CD14-positive monocyte (primary cell): ENCODE data around the gene KRTAP5-6. TPM values are rescaled to one million over a fixed set of nuclear protein-coding genes. Genes with fewer than 3 reads are reported as not detected.

Experiments used
- DNase-seq, 3 donors: peaks; one replicate each; pipeline ENCODE4 v3.0.0-alpha.2; 2011 to 2022
- H2AFZ ChIP-seq: 2 replicates; pipeline ENCODE4 v1.6.0; 2012; ENCODE audit warnings: mild to moderate bottlenecking, low read depth, low read length, inconsistent platforms; ENCODE audit not compliant: insufficient read depth, poor library complexity, severe bottlenecking
- H3K27ac ChIP-seq, 2 donors: 1 replicate in 1 of 2; 2 replicates in 1 of 2; pipeline ENCODE4 v1.5.1; 2012 to 2013; ENCODE audit warnings: low read length in 2 of 2, control low read depth in 1 of 2, inconsistent platforms in 1 of 2, low read depth in 1 of 2, mild to moderate bottlenecking in 1 of 2
- H3K27me3 ChIP-seq, 2 donors: one replicate each; pipeline versions ENCODE4 v1.6.0 to v1.6.1; 2011 to 2013; ENCODE audit warnings: low read length in 2 of 2; ENCODE audit not compliant: control insufficient read depth in 2 of 2, insufficient read depth in 2 of 2
- H3K36me3 ChIP-seq, 2 donors: replicated peaks in 1 of 2; 1 replicate in 1 of 2; 2 replicates in 1 of 2; pipeline versions ENCODE4 v1.5.1 to v1.6.1; 2012 to 2013; ENCODE audit warnings: low read length in 2 of 2, control low read depth in 1 of 2, inconsistent platforms in 1 of 2, mild to moderate bottlenecking in 1 of 2; ENCODE audit not compliant: insufficient read depth in 2 of 2, control insufficient read depth in 1 of 2
- H3K4me1 ChIP-seq, 2 donors: 1 replicate in 1 of 2; 2 replicates in 1 of 2; pipeline versions ENCODE4 v1.5.1 to v1.6.1; 2012 to 2013; ENCODE audit warnings: low read length in 2 of 2, control low read depth in 1 of 2, inconsistent platforms in 1 of 2, mild to moderate bottlenecking in 1 of 2, moderate library complexity in 1 of 2; ENCODE audit not compliant: insufficient read depth in 2 of 2, control insufficient read depth in 1 of 2
- H3K4me2 ChIP-seq: replicated peaks from 2 replicates; pipeline ENCODE3; 2012; ENCODE audit warnings: low read length, moderate library complexity, mild to moderate bottlenecking; ENCODE audit not compliant: poor library complexity, severe bottlenecking; ENCODE audit errors: extremely low read depth
- H3K4me3 ChIP-seq, 3 experiments: fragments of 200-600 bp in 1 of 3; sonication (generic) in 1 of 3; replicated peaks in 1 of 3; 1 replicate in 2 of 3; 2 replicates in 1 of 3; pipeline ENCODE4 v1.5.1; 2011 to 2013; ENCODE audit warnings: low read length in 3 of 3, mild to moderate bottlenecking in 3 of 3, control low read depth in 2 of 3, low read depth in 2 of 3, inconsistent platforms in 1 of 3, moderate library complexity in 1 of 3
- H3K79me2 ChIP-seq: 2 replicates; pipeline ENCODE4 v1.6.0; 2012; ENCODE audit warnings: mild to moderate bottlenecking, control low read depth, inconsistent platforms, low read length, moderate library complexity; ENCODE audit not compliant: insufficient read depth
- H3K9ac ChIP-seq: 2 replicates; pipeline ENCODE4 v1.6.0; 2017; ENCODE audit warnings: low read length, mild to moderate bottlenecking; ENCODE audit not compliant: insufficient read depth, poor library complexity, severe bottlenecking
- H3K9me3 ChIP-seq, 2 donors: replicated peaks in 1 of 2; 1 replicate in 1 of 2; 2 replicates in 1 of 2; pipeline versions ENCODE4 v1.5.1 to v1.6.1; 2012 to 2013; ENCODE audit warnings: low read length in 2 of 2, control low read depth in 1 of 2; ENCODE audit not compliant: control insufficient read depth in 1 of 2, insufficient read depth in 1 of 2
- H4K20me1 ChIP-seq: 2 replicates; pipeline ENCODE4 v1.6.0; 2012; ENCODE audit warnings: mild to moderate bottlenecking, low read length, control low read depth, moderate library complexity; ENCODE audit not compliant: insufficient read depth
- H3K27ac Mint-ChIP-seq, 7 donors: one replicate each; pipeline ENCODE4 v1.8.0; 2020; ENCODE audit warnings: mild to moderate bottlenecking in 7 of 7, mixed read lengths in 7 of 7, moderate library complexity in 6 of 7, inconsistent platforms in 2 of 7
- H3K27me3 Mint-ChIP-seq, 3 donors: one replicate each; pipeline ENCODE4 v1.8.0; 2021 to 2022; ENCODE audit warnings: low read depth in 3 of 3, mild to moderate bottlenecking in 3 of 3, mixed read lengths in 3 of 3, moderate library complexity in 3 of 3, inconsistent platforms in 1 of 3
- H3K36me3 Mint-ChIP-seq, 2 donors: one replicate each; pipeline ENCODE4 v1.8.0; 2020; ENCODE audit warnings: mixed read lengths in 2 of 2, inconsistent platforms in 1 of 2, mild to moderate bottlenecking in 1 of 2
- H3K4me1 Mint-ChIP-seq: one replicate; pipeline ENCODE4 v1.8.0; 2020; ENCODE audit warnings: mild to moderate bottlenecking, mixed read lengths
- H3K4me3 Mint-ChIP-seq, 2 donors: one replicate each; pipeline ENCODE4 v1.8.0; 2020; ENCODE audit warnings: mild to moderate bottlenecking in 2 of 2, mixed read lengths in 2 of 2, moderate library complexity in 1 of 2
- H3K9me3 Mint-ChIP-seq, 7 donors: one replicate each; pipeline ENCODE4 v1.8.0; 2020 to 2022; ENCODE audit warnings: mixed read lengths in 7 of 7, mild to moderate bottlenecking in 6 of 7, moderate library complexity in 6 of 7, inconsistent platforms in 2 of 7
- CTCF ChIP-seq: fragments of 200-600 bp; IDR thresholded peaks from one replicate; pipeline ENCODE4 v1.8.0; 2022; ENCODE audit warnings: antibody characterized with exemption, mild to moderate bottlenecking
- WGBS: methylation state at CpG from one replicate; pipeline ENCODE4 v1.1.5; 2013; ENCODE audit warnings: missing lambda C conversion rate; ENCODE audit not compliant: insufficient coverage; 5-methylcytosine and 5-hydroxymethylcytosine counted together
- intact Hi-C, 2 donors: fragments of 100-400 bp; cut with micrococcal nuclease; formaldehyde crosslinking; loops; one replicate each; pipeline versions ENCODE4 v1.15.0 to v1.15.1; 2023
- polyA plus RNA-seq, 3 donors: library from polyadenylated mRNA; depleted of rRNA in 1 of 3; unstranded in 2 of 3; stranded (reverse) in 1 of 3; fragments of 300-500 nt in 2 of 3; fragments of >200 nt in 1 of 3; fragmentation: Illumina TruSeq in 2 of 3; gene quantifications; 1 replicate in 2 of 3; 2 replicates in 1 of 3; pipeline ENCODE4 v1.2.3, GENCODE V29; 2012 to 2021

Gene KRTAP5-6
- polyA plus RNA-seq, 3 donors: not detected

GRCh38 chr11:1714908-1715885 is 18.2 kb downstream of the KRTAP5-6 start:
- no peaks in the 10 kb centered on the region for H3K4me1 ChIP-seq
- no peak for TF ChIP-seq CTCF
- Mint-ChIP-seq H3K4me1 (no peaks in the 10 kb centered on the region), H3K4me3 (no peak overlapping the region), H3K27me3 (peaks cover 16 to 26% (median 20%) of the 10 kb centered on the region in 3 donors), H3K9me3 (peaks cover 0 to 2% (median 0%) of the 10 kb centered on the region in 7 donors), H3K36me3 (no peaks in the 10 kb centered on the region), H3K27ac (peak overlapping the region in 1 of 7 donors; percentile 4)
- no peaks in the 10 kb centered on the region for H4K20me1 ChIP-seq
- H3K4me2 ChIP-seq: no peak overlapping the region
- H3K27me3 ChIP-seq: no peaks in the 10 kb centered on the region
- no peak overlapping the region for H3K27ac ChIP-seq
- intact Hi-C loops: no loop called here
- H3K4me3 ChIP-seq: no peak overlapping the region
- no peaks in the 10 kb centered on the region for H3K36me3 ChIP-seq
- 97% methylated on average over 23 of the region's 24 CpGs for WGBS
- no peak overlapping the region for H3K9ac ChIP-seq
- no peaks in the 10 kb centered on the region for H3K9me3 ChIP-seq
- no peak overlapping the region for H2AFZ ChIP-seq
- no peak for DNase-seq
- no peaks in the 10 kb centered on the region for H3K79me2 ChIP-seq

GRCh38 chr11:1717745-1718144 is 20.8 kb downstream of the KRTAP5-6 start:
- Mint-ChIP-seq H3K4me1 (no peaks in the 10 kb centered on the region), H3K36me3 (no peaks in the 10 kb centered on the region), H3K27ac (no peak overlapping the region), H3K4me3 (no peak overlapping the region), H3K9me3 (peaks cover 0 to 2% (median 0%) of the 10 kb centered on the region in 7 donors), H3K27me3 (peaks cover 11 to 17% (median 12%) of the 10 kb centered on the region in 3 donors)
- no peaks in the 10 kb centered on the region for H3K36me3 ChIP-seq
- intact Hi-C loops: no loop called here
- H3K4me3 ChIP-seq: no peak overlapping the region
- no peaks in the 10 kb centered on the region for H3K27me3 ChIP-seq
- DNase-seq: no peak
- H3K9me3 ChIP-seq: no peaks in the 10 kb centered on the region
- H3K27ac ChIP-seq: no peak overlapping the region
- H4K20me1 ChIP-seq: no peaks in the 10 kb centered on the region
- H3K79me2 ChIP-seq: no peaks in the 10 kb centered on the region
- H3K9ac ChIP-seq: no peak overlapping the region
- WGBS: 55% methylated on average over 2 of the region's 8 CpGs
- no peak overlapping the region for H3K4me2 ChIP-seq
- TF ChIP-seq CTCF: no peak
- H2AFZ ChIP-seq: no peak overlapping the region
- no peaks in the 10 kb centered on the region for H3K4me1 ChIP-seq
